ENCODE results near the gene FHIT. TPM values are rescaled to one million over a fixed set of nuclear protein-coding genes. Genes with fewer than 3 reads are reported as not detected.

The FHIT gene
- total and polyA plus RNA-seq, 2 experiments from 2014 or later = 0.22 to 0.90 TPM

DNA sequence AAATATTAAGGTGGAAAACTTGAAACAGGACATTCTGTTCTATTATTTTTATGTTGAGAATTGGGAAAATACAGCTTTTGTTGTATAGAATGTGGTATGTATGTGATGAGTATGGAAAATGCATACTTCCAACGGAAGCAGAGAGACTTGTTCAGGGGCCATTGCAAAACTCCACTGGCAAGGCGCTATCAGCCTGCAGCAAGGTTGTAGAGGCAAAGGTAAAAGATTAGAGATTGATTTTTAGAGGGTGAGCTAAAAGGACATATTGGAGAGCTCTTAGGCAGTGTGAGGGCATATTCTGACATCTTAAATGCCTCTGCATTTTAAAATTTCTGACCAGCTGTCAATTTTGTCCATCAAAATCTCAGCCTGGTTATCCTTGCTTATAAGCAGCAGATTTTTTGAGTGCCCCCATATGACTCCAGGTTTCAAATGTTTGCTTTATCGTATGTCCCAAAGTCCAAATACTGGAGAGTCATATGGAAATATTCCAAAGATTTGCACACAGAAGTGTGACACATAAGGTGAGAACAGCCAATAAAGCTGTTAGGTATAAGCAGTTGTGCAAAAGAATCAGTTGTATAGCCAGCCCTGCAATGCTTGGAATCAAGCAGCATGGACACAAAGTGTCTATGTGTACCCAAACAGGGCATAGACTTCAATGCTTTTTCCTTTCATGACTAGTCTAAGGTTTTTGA is 829.4 kb downstream of the FHIT start:
- in situ Hi-C loops (cut with MboI) = no loop called here
- no peak overlapping the region for H3K27ac ChIP-seq
- no peaks in the 10 kb centered on the region for H3K79me2 ChIP-seq (ENCODE audit: insufficient read depth)
- H3K4me1 ChIP-seq (ENCODE audit: insufficient read depth) = no peaks in the 10 kb centered on the region
- WGBS, 2 experiments (ENCODE audit: low coverage in 1 of 2, low lambda C conversion rate in 2 of 2, missing lambda C conversion rate in 2 of 2) = 40 to 41% methylated on average over 3 of the region's 3 CpGs
- no peak overlapping the region for H3K4me3 ChIP-seq
- H4K20me1 ChIP-seq (ENCODE audit: insufficient read depth) = no peaks in the 10 kb centered on the region
- H3K36me3 ChIP-seq (ENCODE audit: low read depth) = no peaks in the 10 kb centered on the region
- H3K4me2 ChIP-seq (ENCODE audit: unreplicated experiment) = no peak overlapping the region
- H3K9me2 ChIP-seq (ENCODE audit: insufficient read depth) = no peaks in the 10 kb centered on the region
- no peaks in the 10 kb centered on the region for H3F3A ChIP-seq (ENCODE audit: insufficient read depth)
- DNase-seq = no peak
- TF ChIP-seq EZH2phosphoT487 (IDR thresholded peaks at IDR 0.05; ENCODE audit: insufficient read depth, low read depth) (no peak), EZH2 (IDR thresholded peaks at IDR 0.05; ENCODE audit: insufficient read depth, poor library complexity, severe bottlenecking) (no peak)
- H2AFZ ChIP-seq = no peak overlapping the region
- no peaks in the 10 kb centered on the region for H3K9me3 ChIP-seq (ENCODE audit: low read depth)
- no peaks in the 10 kb centered on the region for H3K27me3 ChIP-seq (replicated peaks; ENCODE audit: insufficient read depth)
- no peak overlapping the region for H3K9ac ChIP-seq

- Histone ChIP-seq H3K4me1 (ENCODE audit: insufficient read depth) (no peaks in the 10 kb centered on the region), H3K9me2 (ENCODE audit: insufficient read depth) (no peaks in the 10 kb centered on the region), H2AFZ (no peak overlapping the region), H3K36me3 (ENCODE audit: low read depth) (no peaks in the 10 kb centered on the region), H3K4me3 (no peak overlapping the region), H4K20me1 (ENCODE audit: insufficient read depth) (no peaks in the 10 kb centered on the region), H3K4me2 (ENCODE audit: unreplicated experiment) (no peak overlapping the region), H3K27ac (no peak overlapping the region), H3K79me2 (ENCODE audit: insufficient read depth) (no peaks in the 10 kb centered on the region), H3K27me3 (replicated peaks; ENCODE audit: insufficient read depth) (no peaks in the 10 kb centered on the region), H3K9ac (no peak overlapping the region), H3K9me3 (ENCODE audit: low read depth) (no peaks in the 10 kb centered on the region), H3F3A (ENCODE audit: insufficient read depth) (no peaks in the 10 kb centered on the region)
- TF ChIP-seq EZH2phosphoT487 (IDR thresholded peaks at IDR 0.05; ENCODE audit: insufficient read depth, low read depth) (no peak), EZH2 (IDR thresholded peaks at IDR 0.05; ENCODE audit: insufficient read depth, poor library complexity, severe bottlenecking) (no peak)
- in situ Hi-C loops (cut with MboI) = no loop called here
- no peak for DNase-seq
- WGBS, 2 experiments (ENCODE audit: low coverage in 1 of 2, low lambda C conversion rate in 2 of 2, missing lambda C conversion rate in 2 of 2) = 8 to 11% methylated on average over 4 of the region's 4 CpGs
Measured at GRCh38 chr3:60417576-60417975, 833.7 kb downstream of the FHIT start.

GRCh38 chr3:60414011-60414410 is 837.2 kb downstream of the FHIT start:
- Histone ChIP-seq H4K20me1 (ENCODE audit: insufficient read depth) (no peaks in the 10 kb centered on the region), H3F3A (ENCODE audit: insufficient read depth) (no peaks in the 10 kb centered on the region), H2AFZ (no peak overlapping the region), H3K4me2 (ENCODE audit: unreplicated experiment) (no peak overlapping the region), H3K9me3 (ENCODE audit: low read depth) (no peaks in the 10 kb centered on the region), H3K9ac (no peak overlapping the region), H3K36me3 (ENCODE audit: low read depth) (no peaks in the 10 kb centered on the region), H3K27me3 (replicated peaks; ENCODE audit: insufficient read depth) (no peaks in the 10 kb centered on the region), H3K27ac (no peak overlapping the region), H3K4me3 (no peak overlapping the region), H3K4me1 (ENCODE audit: insufficient read depth) (no peaks in the 10 kb centered on the region), H3K79me2 (ENCODE audit: insufficient read depth) (no peaks in the 10 kb centered on the region), H3K9me2 (ENCODE audit: insufficient read depth) (no peaks in the 10 kb centered on the region)
- 57 to 64% methylated on average over 4 of the region's 4 CpGs for WGBS, 2 experiments (ENCODE audit: low coverage in 1 of 2, low lambda C conversion rate in 2 of 2, missing lambda C conversion rate in 2 of 2)
- no peak for TF ChIP-seq EZH2phosphoT487 (IDR thresholded peaks at IDR 0.05; ENCODE audit: insufficient read depth, low read depth)
- TF ChIP-seq EZH2 (IDR thresholded peaks at IDR 0.05; ENCODE audit: insufficient read depth, poor library complexity, severe bottlenecking) = no peak
- in situ Hi-C loops (cut with MboI) = no loop called here
- no peak for DNase-seq

DNA sequence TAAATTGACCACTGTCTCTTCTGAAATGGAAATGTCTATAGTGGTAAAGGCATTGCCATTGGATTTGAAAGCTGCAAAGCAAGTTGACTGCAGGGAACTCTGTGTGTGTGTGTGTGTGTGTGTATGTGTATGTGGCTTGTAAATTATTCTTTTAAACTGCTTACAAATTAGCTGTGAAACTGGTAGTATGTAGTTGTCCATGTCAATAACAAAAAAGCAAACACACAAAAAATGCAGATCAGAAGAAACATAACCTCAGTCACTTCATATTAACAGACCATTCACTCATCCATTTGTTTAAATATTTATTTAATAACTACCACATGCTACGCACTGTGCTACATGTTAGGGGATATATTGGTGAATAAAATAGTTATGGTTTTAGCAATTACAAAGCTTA is 837.7 kb downstream of the FHIT start:
- Histone ChIP-seq H3K9me3 (ENCODE audit: low read depth) (no peaks in the 10 kb centered on the region), H3K27me3 (replicated peaks; ENCODE audit: insufficient read depth) (0 out of 2 replicates have a peak, but pooled peaks cover 2% of the 10 kb centered on the region), H3K4me2 (ENCODE audit: unreplicated experiment) (no peak overlapping the region), H3K9ac (no peak overlapping the region), H3K27ac (no peak overlapping the region), H3K4me3 (no peak overlapping the region), H4K20me1 (ENCODE audit: insufficient read depth) (no peaks in the 10 kb centered on the region), H3F3A (ENCODE audit: insufficient read depth) (no peaks in the 10 kb centered on the region), H2AFZ (no peak overlapping the region), H3K4me1 (ENCODE audit: insufficient read depth) (no peaks in the 10 kb centered on the region), H3K79me2 (ENCODE audit: insufficient read depth) (no peaks in the 10 kb centered on the region), H3K36me3 (ENCODE audit: low read depth) (no peaks in the 10 kb centered on the region), H3K9me2 (ENCODE audit: insufficient read depth) (no peaks in the 10 kb centered on the region)
- no peak for DNase-seq
- in situ Hi-C loops (cut with MboI) = no loop called here
- no peak for TF ChIP-seq EZH2 (IDR thresholded peaks at IDR 0.05; ENCODE audit: insufficient read depth, poor library complexity, severe bottlenecking)
- TF ChIP-seq EZH2phosphoT487 (IDR thresholded peaks at IDR 0.05; ENCODE audit: insufficient read depth, low read depth) = no peak
- 26 to 40% methylated on average over 1 of the region's 1 CpG for whole genome bisulfite sequencing, 2 experiments (ENCODE audit: low coverage in 1 of 2, low lambda C conversion rate in 2 of 2, missing lambda C conversion rate in 2 of 2)

All from GM23248 (cell line).